Neural progenitor cell (in vitro differentiated cells): ENCODE measurements around the gene SPATA13. TPM values are rescaled to one million over a fixed set of nuclear protein-coding genes. Genes with fewer than 3 reads are reported as not detected.

Experiments used
- DNase-seq: peaks from one replicate; pipeline ENCODE4 v3.0.0-alpha.2; 2016; ENCODE audit warnings: low spot score
- H2AFZ ChIP-seq: fragments of 200-600 bp; sonication (generic); replicated peaks from 2 replicates; pipeline ENCODE4 v1.6.1; 2016; ENCODE audit warnings: antibody characterized with exemption
- H3F3A ChIP-seq: fragments of 200-600 bp; sonication (generic); 2 replicates; pipeline ENCODE4 v1.6.1; 2016; ENCODE audit warnings: antibody characterized with exemption, low read depth
- H3K27ac ChIP-seq: fragments of 200-600 bp; sonication (generic); 2 replicates; pipeline ENCODE4 v1.5.1; 2016; ENCODE audit warnings: mild to moderate bottlenecking
- H3K27me3 ChIP-seq: fragments of 200-600 bp; sonication (generic); 2 replicates; pipeline ENCODE4 v1.6.1; 2016; ENCODE audit warnings: mild to moderate bottlenecking, moderate library complexity
- H3K36me3 ChIP-seq: fragments of 200-600 bp; sonication (generic); 2 replicates; pipeline ENCODE4 v1.5.1; 2016
- H3K4me1 ChIP-seq: fragments of 200-600 bp; sonication (generic); 2 replicates; pipeline ENCODE4 v1.6.1; 2016; ENCODE audit warnings: mixed run types
- H3K4me2 ChIP-seq: fragments of 200-600 bp; sonication (generic); 2 replicates; pipeline ENCODE4 v1.6.1; 2016
- H3K4me3 ChIP-seq: fragments of 200-600 bp; sonication (generic); 2 replicates; pipeline ENCODE4 v1.5.1; 2016
- H3K79me2 ChIP-seq: fragments of 200-600 bp; sonication (generic); 2 replicates; pipeline ENCODE4 v1.6.1; 2016; ENCODE audit warnings: low read depth
- H3K9ac ChIP-seq: fragments of 200-600 bp; sonication (generic); 2 replicates; pipeline ENCODE4 v1.6.1; 2016
- H3K9me3 ChIP-seq: fragments of 200-600 bp; sonication (generic); 2 replicates; pipeline ENCODE4 v1.5.1; 2016; ENCODE audit warnings: low read depth
- H4K20me1 ChIP-seq: fragments of 200-600 bp; sonication (generic); 2 replicates; pipeline ENCODE4 v1.6.1; 2016; ENCODE audit warnings: low read depth
- H3K27ac Mint-ChIP-seq: 3 replicates; pipeline ENCODE4 v1.8.0; 2021; ENCODE audit warnings: mixed read lengths
- H3K27me3 Mint-ChIP-seq: 2 replicates; pipeline ENCODE4 v1.8.0; 2022; ENCODE audit warnings: low read depth, mild to moderate bottlenecking, inconsistent platforms, moderate library complexity, mixed read lengths; ENCODE audit not compliant: insufficient read depth
- H3K36me3 Mint-ChIP-seq: 3 replicates; pipeline ENCODE4 v1.8.0; 2021; ENCODE audit warnings: mixed read lengths
- H3K4me1 Mint-ChIP-seq: 3 replicates; pipeline ENCODE4 v1.8.0; 2021; ENCODE audit warnings: mixed read lengths
- H3K4me3 Mint-ChIP-seq: 3 replicates; pipeline ENCODE4 v1.8.0; 2021; ENCODE audit warnings: mild to moderate bottlenecking, moderate library complexity, mixed read lengths
- H3K9me3 Mint-ChIP-seq: 3 replicates; pipeline ENCODE4 v1.8.0; 2020; ENCODE audit warnings: mixed read lengths
- EZH2 ChIP-seq: fragments of 200-600 bp; sonication (generic); IDR thresholded peaks from 2 replicates; pipeline ENCODE4 v1.6.1; 2017; ENCODE audit warnings: antibody characterized with exemption, mild to moderate bottlenecking, moderate library complexity
- EZH2phosphoT487 ChIP-seq: fragments of 200-600 bp; sonication (generic); IDR thresholded peaks from 2 replicates; pipeline ENCODE4 v1.6.1; 2017; ENCODE audit warnings: antibody characterized with exemption
- total RNA-seq: library from RNA; depleted of rRNA; stranded (reverse); fragments of >200 nt; gene quantifications from 2 replicates; pipeline ENCODE4 v1.2.3, GENCODE V29; 2015; ENCODE audit warnings: low replicate concordance
- TF ChIP-seq, protein P1 (sequence below): fragments of 200-600 bp; sonication (generic); IDR thresholded peaks from 2 replicates; pipeline ENCODE4 v1.5.1; 2017; ENCODE audit warnings: antibody characterized with exemption, mild to moderate bottlenecking

SPATA13 gene
- total RNA-seq, 1 donor from 2014 or later = 15.9 TPM

DNA sequence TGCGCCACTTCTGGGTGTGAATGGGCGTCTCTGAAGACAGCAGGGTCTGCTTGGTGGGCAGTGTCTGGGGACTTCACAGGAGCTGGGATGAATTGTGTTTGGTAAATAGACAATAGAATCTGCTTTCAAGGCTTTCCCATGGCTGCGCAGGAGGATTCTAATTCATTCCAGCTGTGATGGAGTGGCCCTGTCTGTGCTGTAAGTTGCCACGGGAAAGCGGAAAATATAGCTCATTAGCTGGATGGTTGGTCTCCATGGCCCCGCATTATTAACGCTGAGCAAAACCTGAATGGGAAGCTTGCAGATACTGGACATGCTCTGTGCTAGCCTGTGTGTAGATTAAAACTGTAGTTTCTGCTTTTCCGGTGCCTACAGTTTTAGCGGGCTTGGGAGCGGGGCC, 133.2 kb downstream of the SPATA13 start:
- H2AFZ ChIP-seq = no peak overlapping the region
- Mint-ChIP-seq H3K27me3 (peaks cover 2% of the 10 kb centered on the region), H3K4me1 (peaks cover 11% of the 10 kb centered on the region), H3K36me3 (peaks cover 42% of the 10 kb centered on the region), H3K27ac (peak overlapping the region; percentile 91), H3K4me3 (peak overlapping the region; percentile 44), H3K9me3 (no peaks in the 10 kb centered on the region)
- H3K9me3 ChIP-seq = no peaks in the 10 kb centered on the region
- no peak overlapping the region for H3K27ac ChIP-seq
- no peaks in the 10 kb centered on the region for H3K27me3 ChIP-seq
- H3K4me1 ChIP-seq = peaks cover 9% of the 10 kb centered on the region
- TF ChIP-seq, protein P1, sequence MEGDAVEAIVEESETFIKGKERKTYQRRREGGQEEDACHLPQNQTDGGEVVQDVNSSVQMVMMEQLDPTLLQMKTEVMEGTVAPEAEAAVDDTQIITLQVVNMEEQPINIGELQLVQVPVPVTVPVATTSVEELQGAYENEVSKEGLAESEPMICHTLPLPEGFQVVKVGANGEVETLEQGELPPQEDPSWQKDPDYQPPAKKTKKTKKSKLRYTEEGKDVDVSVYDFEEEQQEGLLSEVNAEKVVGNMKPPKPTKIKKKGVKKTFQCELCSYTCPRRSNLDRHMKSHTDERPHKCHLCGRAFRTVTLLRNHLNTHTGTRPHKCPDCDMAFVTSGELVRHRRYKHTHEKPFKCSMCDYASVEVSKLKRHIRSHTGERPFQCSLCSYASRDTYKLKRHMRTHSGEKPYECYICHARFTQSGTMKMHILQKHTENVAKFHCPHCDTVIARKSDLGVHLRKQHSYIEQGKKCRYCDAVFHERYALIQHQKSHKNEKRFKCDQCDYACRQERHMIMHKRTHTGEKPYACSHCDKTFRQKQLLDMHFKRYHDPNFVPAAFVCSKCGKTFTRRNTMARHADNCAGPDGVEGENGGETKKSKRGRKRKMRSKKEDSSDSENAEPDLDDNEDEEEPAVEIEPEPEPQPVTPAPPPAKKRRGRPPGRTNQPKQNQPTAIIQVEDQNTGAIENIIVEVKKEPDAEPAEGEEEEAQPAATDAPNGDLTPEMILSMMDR = no peak
- TF ChIP-seq EZH2 (no peak), EZH2phosphoT487 (no peak)
- no peaks in the 10 kb centered on the region for H3K79me2 ChIP-seq
- no peak overlapping the region for H3K4me3 ChIP-seq
- no peaks in the 10 kb centered on the region for H3F3A ChIP-seq
- no peaks in the 10 kb centered on the region for H3K36me3 ChIP-seq
- no peak overlapping the region for H3K4me2 ChIP-seq
- peak; percentile 45 for DNase-seq
- no peaks in the 10 kb centered on the region for H4K20me1 ChIP-seq
- no peak overlapping the region for H3K9ac ChIP-seq

GRCh38 chr13:24299488-24300114, 139.1 kb downstream of the SPATA13 start:
- peaks cover 31% of the 10 kb centered on the region for H3K36me3 Mint-ChIP-seq
- no peak for DNase-seq
- Histone ChIP-seq H3F3A (no peaks in the 10 kb centered on the region), H3K27ac (no peak overlapping the region), H2AFZ (no peak overlapping the region), H3K27me3 (no peaks in the 10 kb centered on the region), H4K20me1 (no peaks in the 10 kb centered on the region), H3K4me1 (no peaks in the 10 kb centered on the region), H3K36me3 (no peaks in the 10 kb centered on the region), H3K4me3 (no peak overlapping the region), H3K9ac (no peak overlapping the region), H3K9me3 (no peaks in the 10 kb centered on the region), H3K79me2 (no peaks in the 10 kb centered on the region), H3K4me2 (no peak overlapping the region)
- no peaks in the 10 kb centered on the region for H3K4me1 Mint-ChIP-seq
- no peaks in the 10 kb centered on the region for H3K9me3 Mint-ChIP-seq
- TF ChIP-seq, protein P1 = no peak
- TF ChIP-seq EZH2 = no peak
- TF ChIP-seq EZH2phosphoT487 = no peak
- no peak overlapping the region for H3K27ac Mint-ChIP-seq
- peaks cover 3% of the 10 kb centered on the region for H3K27me3 Mint-ChIP-seq
- no peak overlapping the region for H3K4me3 Mint-ChIP-seq

GRCh38 chr13:24301434-24301833, 140.9 kb downstream of the SPATA13 start:
- H3F3A ChIP-seq = no peaks in the 10 kb centered on the region
- H3K27ac Mint-ChIP-seq = no peak overlapping the region
- no peaks in the 10 kb centered on the region for H3K9me3 Mint-ChIP-seq
- H3K9me3 ChIP-seq = no peaks in the 10 kb centered on the region
- no peak overlapping the region for H3K4me3 Mint-ChIP-seq
- H3K79me2 ChIP-seq = no peaks in the 10 kb centered on the region
- no peaks in the 10 kb centered on the region for H4K20me1 ChIP-seq
- no peaks in the 10 kb centered on the region for H3K4me1 ChIP-seq
- no peak for DNase-seq
- no peaks in the 10 kb centered on the region for H3K4me1 Mint-ChIP-seq
- H3K4me2 ChIP-seq = no peak overlapping the region
- no peak overlapping the region for H3K9ac ChIP-seq
- no peak overlapping the region for H3K4me3 ChIP-seq
- TF ChIP-seq EZH2 = no peak
- TF ChIP-seq EZH2phosphoT487 = no peak
- TF ChIP-seq, protein P1 = no peak
- no peak overlapping the region for H2AFZ ChIP-seq
- no peaks in the 10 kb centered on the region for H3K27me3 ChIP-seq
- H3K36me3 Mint-ChIP-seq = peaks cover 24% of the 10 kb centered on the region
- peaks cover 3% of the 10 kb centered on the region for H3K27me3 Mint-ChIP-seq
- no peak overlapping the region for H3K27ac ChIP-seq
- H3K36me3 ChIP-seq = no peaks in the 10 kb centered on the region
